Measurements from ENCODE around the gene TRPM2.

The TRPM2 gene

GRCh38 chr21:44353191-44353970, at the start of gene TRPM2:
TSS of gene TRPM2 (plus strand) at chr21:44353621. CDS start at chr21:44353701, 80 bp downstream.
- peak within 1 kb of the TSS; percentile 28 for H3K4me3 ChIP-seq (ENCODE audit: low read depth, low read length)
- DNase-seq (ENCODE audit: low read depth) = peak; percentile 76
- no peak for TF ChIP-seq CTCF (IDR thresholded peaks at IDR 0.05; ENCODE audit: insufficient read depth, low read depth, low read length, missing control alignments)

DNA sequence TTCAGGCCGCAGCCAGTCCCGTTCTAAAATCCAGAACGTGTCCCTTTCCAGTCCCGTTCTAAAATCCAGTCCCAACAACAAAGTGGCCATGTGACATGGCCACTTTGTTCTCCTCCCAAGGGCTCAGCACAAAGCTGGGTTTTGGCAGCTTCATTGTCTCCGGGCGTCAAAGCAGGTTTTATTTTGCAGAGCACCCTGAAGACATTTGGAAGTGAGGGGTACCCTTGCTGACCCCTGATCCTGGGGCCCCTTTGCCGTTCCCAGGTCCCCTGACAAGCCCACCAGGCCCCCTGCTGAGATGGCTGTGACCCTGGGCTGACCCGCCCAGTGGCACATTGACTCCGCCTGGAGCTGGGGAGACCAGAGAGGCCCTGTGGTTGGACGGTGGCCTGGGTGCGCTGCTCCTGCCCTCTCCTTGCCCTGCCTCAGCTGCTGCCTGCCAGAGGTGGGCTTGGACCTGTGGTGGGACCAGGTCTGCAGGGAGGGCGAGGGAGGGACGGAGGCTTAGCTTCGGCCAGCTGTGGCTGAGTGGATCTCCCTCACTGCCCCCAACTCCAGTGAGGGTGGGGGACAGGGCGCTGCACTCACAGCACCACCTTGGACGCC, 49.3 kb upstream of the TRPM2 start:
- DNase-seq (ENCODE audit: low read depth) = no peak
- no peak overlapping the region for H3K4me3 ChIP-seq (ENCODE audit: low read depth, low read length)
- no peak for TF ChIP-seq CTCF (IDR thresholded peaks at IDR 0.05; ENCODE audit: insufficient read depth, low read depth, low read length, missing control alignments)

GRCh38 chr21:44304877-44305293, 48.5 kb upstream of the TRPM2 start:
- H3K4me3 ChIP-seq (ENCODE audit: low read depth, low read length) = no peak overlapping the region
- TF ChIP-seq CTCF (IDR thresholded peaks at IDR 0.05; ENCODE audit: insufficient read depth, low read depth, low read length, missing control alignments) = peak; percentile 65

GRCh38 chr21:44305691-44306090, 47.7 kb upstream of the TRPM2 start:
- TF ChIP-seq CTCF (IDR thresholded peaks at IDR 0.05; ENCODE audit: insufficient read depth, low read depth, low read length, missing control alignments) = no peak
- DNase-seq (ENCODE audit: low read depth) = no peak
- H3K4me3 ChIP-seq (ENCODE audit: low read depth, low read length) = no peak overlapping the region

More at GRCh38 chr21:44304877-44305293, 48.5 kb upstream of the TRPM2 start:
- DNase-seq (ENCODE audit: low read depth) = peak; percentile 56

DNA sequence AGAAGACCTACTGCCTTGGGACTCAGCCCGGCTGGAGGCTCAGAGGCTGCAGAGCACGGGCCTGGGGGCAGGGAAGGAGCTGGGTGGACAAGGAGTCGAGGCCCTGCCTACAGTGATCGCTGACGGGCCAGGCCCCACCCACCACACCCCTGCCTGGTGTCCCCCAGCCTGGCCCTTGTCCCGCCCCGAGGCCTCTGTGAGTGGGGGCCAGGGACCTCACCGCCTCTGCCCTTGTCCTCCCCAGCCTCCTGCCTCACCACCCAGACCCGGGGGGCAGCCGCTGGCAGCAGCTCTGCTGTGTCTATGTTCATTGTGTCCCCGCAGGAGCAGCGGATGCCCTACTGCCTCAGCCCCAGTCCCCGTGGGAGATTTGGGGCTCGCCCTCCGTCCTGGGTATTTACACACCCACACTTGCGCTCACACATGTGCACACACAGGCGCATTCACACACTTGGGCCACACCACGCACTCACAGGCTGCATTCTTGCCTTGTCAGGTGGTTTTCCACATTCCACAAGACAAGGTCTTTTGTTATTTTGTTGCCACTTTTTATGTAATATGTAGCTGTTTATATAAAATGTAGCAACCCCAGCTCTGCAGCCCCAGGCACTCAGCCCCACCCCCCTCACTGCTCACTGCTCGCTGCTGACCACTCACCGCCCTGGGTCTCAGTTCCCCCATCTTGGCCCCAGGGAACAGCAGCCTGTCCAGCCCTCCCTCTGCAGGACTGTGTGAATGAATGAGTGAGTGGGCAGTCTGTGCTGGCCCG, 46.3 kb upstream of the TRPM2 start:
- DNase-seq (ENCODE audit: low read depth) = no peak
- no peak overlapping the region for H3K4me3 ChIP-seq (ENCODE audit: low read depth, low read length)
- TF ChIP-seq CTCF (IDR thresholded peaks at IDR 0.05; ENCODE audit: insufficient read depth, low read depth, low read length, missing control alignments) = no peak

GRCh38 chr21:44310628-44311507, 42.6 kb upstream of the TRPM2 start:
- no peak for TF ChIP-seq CTCF (IDR thresholded peaks at IDR 0.05; ENCODE audit: insufficient read depth, low read depth, low read length, missing control alignments)
- DNase-seq (ENCODE audit: low read depth) = no peak
- no peak overlapping the region for H3K4me3 ChIP-seq (ENCODE audit: low read depth, low read length)

All from GM12865 (cell line).